H7 (cell line): ENCODE measurements around the gene ZNF460. TPM values are rescaled to one million over a fixed set of nuclear protein-coding genes. Genes with fewer than 3 reads are reported as not detected.
"Not testable (repeated sequence)": the region's sequence is repeated elsewhere in the genome, so short reads cannot be mapped to it uniquely, and the experiment has no call there.

Experiments used
- DNase-seq: peaks from one replicate; pipeline ENCODE4 v3.0.0; 2012
- H3K27me3 ChIP-seq: 2 replicates; pipeline ENCODE4 v1.6.0; 2011; ENCODE audit warnings: mild to moderate bottlenecking, low read length; ENCODE audit not compliant: control insufficient read depth, insufficient read depth
- H3K36me3 ChIP-seq: replicated peaks from 2 replicates; pipeline ENCODE4 v1.5.1; 2011; ENCODE audit warnings: low read length; ENCODE audit not compliant: control insufficient read depth, insufficient read depth
- H3K4me3 ChIP-seq: 2 replicates; pipeline ENCODE4 v1.5.1; 2011; ENCODE audit warnings: low read depth, mild to moderate bottlenecking, control low read depth, low read length, moderate library complexity; ENCODE audit not compliant: insufficient read depth
- total RNA-seq: library from RNA; depleted of rRNA; stranded (reverse); fragments of >200 nt; shearing (Covaris generic); gene quantifications from 2 replicates; pipeline ENCODE4 v1.2.3, GENCODE V29; 2014; rRNA removed

Gene ZNF460
- total RNA-seq, result 23.7 and 29.7 TPM in 2 replicates

GRCh38 chr19:57280165-57280961 is at the start of gene ZNF460:
ZNF460 (plus strand) TSS chr19:57280485; CDS start chr19:57280807, 322 bp downstream.
- Histone ChIP-seq H3K36me3 (peaks cover 12% of the 10 kb centered on the region), H3K27me3 (no peaks in the 10 kb centered on the region), H3K4me3 (peak within 1 kb of the TSS; percentile 94)
- peak; percentile 96 for DNase-seq

GRCh38 chr19:57231686-57232085 is 48.6 kb upstream of the ZNF460 start:
- peak overlapping the region; percentile 52 for H3K4me3 ChIP-seq
- H3K27me3 ChIP-seq, result peaks cover 5% of the 10 kb centered on the region; the same call in 1 of the 2 replicates
- H3K36me3 ChIP-seq, result no peaks in the 10 kb centered on the region
- DNase-seq, result peak; percentile 55

- peaks cover 5% of the 10 kb centered on the region; the same call in 1 of the 2 replicates for H3K27me3 ChIP-seq
- no peaks in the 10 kb centered on the region for H3K36me3 ChIP-seq
- no peak overlapping the region for H3K4me3 ChIP-seq
- no peak for DNase-seq
These were observed 47.1 kb upstream of the ZNF460 start for GRCh38 chr19:57233207-57233606.

- peak overlapping the region; percentile 90 for H3K4me3 ChIP-seq
- peaks cover 7% of the 10 kb centered on the region for H3K36me3 ChIP-seq
- no peaks in the 10 kb centered on the region for H3K27me3 ChIP-seq
- no peak for DNase-seq
These were observed 40.3 kb upstream of the ZNF460 start for GRCh38 chr19:57239982-57240310.

- no peaks in the 10 kb centered on the region for H3K27me3 ChIP-seq
- H3K4me3 ChIP-seq, result peak within 1 kb of the TSS; percentile 90
- DNase-seq, result peak; percentile 97
- H3K36me3 ChIP-seq, result peaks cover 9% of the 10 kb centered on the region
These were observed 39.8 kb upstream of the ZNF460 start, which contains the start of gene ZNF805 for GRCh38 chr19:57240311-57241090. ZNF805 (plus strand) TSS chr19:57240632; CDS start chr19:57240892, 260 bp downstream.

GRCh38 chr19:57241176-57241575 is 39.1 kb upstream of the ZNF460 start:
- Histone ChIP-seq H3K36me3 (peaks cover 9% of the 10 kb centered on the region), H3K4me3 (peak overlapping the region; percentile 90), H3K27me3 (no peaks in the 10 kb centered on the region)
- no peak for DNase-seq

GRCh38 chr19:57242821-57243220 is 37.5 kb upstream of the ZNF460 start:
- no peak for DNase-seq
- no peaks in the 10 kb centered on the region for H3K27me3 ChIP-seq
- H3K4me3 ChIP-seq, result no peak overlapping the region
- H3K36me3 ChIP-seq, result peaks cover 9% of the 10 kb centered on the region

- H3K4me3 ChIP-seq, result no peak overlapping the region
- no peak for DNase-seq
- H3K27me3 ChIP-seq, result no peaks in the 10 kb centered on the region
- H3K36me3 ChIP-seq, result peaks cover 15% of the 10 kb centered on the region
These were observed 35.8 kb upstream of the ZNF460 start for GRCh38 chr19:57244513-57244912.

- no peak for DNase-seq
- Histone ChIP-seq H3K4me3 (no peak overlapping the region), H3K36me3 (peaks cover 15% of the 10 kb centered on the region), H3K27me3 (no peaks in the 10 kb centered on the region)
These were observed 35.2 kb upstream of the ZNF460 start for GRCh38 chr19:57245066-57245465.

GRCh38 chr19:57245959-57246358 is 34.3 kb upstream of the ZNF460 start:
- Histone ChIP-seq H3K4me3 (no peak overlapping the region), H3K27me3 (no peaks in the 10 kb centered on the region), H3K36me3 (peaks cover 15% of the 10 kb centered on the region)
- DNase-seq, result no peak

- H3K4me3 ChIP-seq, result no peak overlapping the region
- peaks cover 23% of the 10 kb centered on the region for H3K36me3 ChIP-seq
- no peaks in the 10 kb centered on the region for H3K27me3 ChIP-seq
- no peak for DNase-seq
These were observed 31.6 kb upstream of the ZNF460 start for GRCh38 chr19:57248646-57249045.

- no peak for DNase-seq
- H3K27me3 ChIP-seq, result no peaks in the 10 kb centered on the region
- no peak overlapping the region for H3K4me3 ChIP-seq
- peaks cover 27% of the 10 kb centered on the region for H3K36me3 ChIP-seq
These were observed 31.0 kb upstream of the ZNF460 start for GRCh38 chr19:57249329-57249728.

GRCh38 chr19:57253767-57254166 is 26.5 kb upstream of the ZNF460 start:
- peaks cover 20% of the 10 kb centered on the region for H3K36me3 ChIP-seq
- not testable (repeated sequence) for H3K4me3 ChIP-seq, DNase-seq

GRCh38 chr19:57262044-57262443 is 18.2 kb upstream of the ZNF460 start:
- no peak for DNase-seq
- Histone ChIP-seq H3K36me3 (no peaks in the 10 kb centered on the region), H3K4me3 (no peak overlapping the region), H3K27me3 (no peaks in the 10 kb centered on the region)

More at GRCh38 chr19:57253767-57254166, 26.5 kb upstream of the ZNF460 start:
- H3K27me3 ChIP-seq, result not testable (repeated sequence)

GRCh38 chr19:57263244-57263741 is 17.0 kb upstream of the ZNF460 start:
- no peaks in the 10 kb centered on the region for H3K36me3 ChIP-seq
- DNase-seq, result peak; percentile 28
- no peak overlapping the region for H3K4me3 ChIP-seq
- H3K27me3 ChIP-seq, result no peaks in the 10 kb centered on the region
